OCI-LY1 (cell line): Measurements from ENCODE around the gene ZNF471.

ENCODE experiments used
- H2AFZ ChIP-seq: fragments of 200-600 bp; sonication (generic), shearing (Covaris generic); 2 replicates; pipeline ENCODE4 v1.6.0; 2014; ENCODE audit warnings: antibody characterized with exemption, mild to moderate bottlenecking, low read length
- H3F3A ChIP-seq: fragments of 200-600 bp; sonication (generic), shearing (Covaris generic); 2 replicates; pipeline ENCODE4 v1.6.0; 2014; ENCODE audit warnings: mild to moderate bottlenecking, antibody characterized with exemption, low read length, moderate library complexity; ENCODE audit not compliant: insufficient read depth
- H3K27ac ChIP-seq: fragments of 200-600 bp; sonication (generic); 2 replicates; pipeline ENCODE4 v1.5.1; 2014; ENCODE audit warnings: low read length, mixed run types, mild to moderate bottlenecking, low read depth; ENCODE audit not compliant: poor library complexity, severe bottlenecking
- H3K27me3 ChIP-seq: fragments of 200-600 bp; sonication (generic); 2 replicates; pipeline ENCODE4 v1.6.0; 2014; ENCODE audit warnings: antibody characterized with exemption, mild to moderate bottlenecking, low read length, moderate library complexity; ENCODE audit not compliant: insufficient read depth
- H3K36me3 ChIP-seq: fragments of 200-600 bp; sonication (generic); 2 replicates; pipeline ENCODE4 v1.6.1; 2014; ENCODE audit warnings: mild to moderate bottlenecking, antibody characterized with exemption, low read length, moderate library complexity, mixed read lengths; ENCODE audit not compliant: insufficient read depth
- H3K4me1 ChIP-seq: fragments of 200-600 bp; sonication (generic); 2 replicates; pipeline ENCODE4 v1.5.1; 2014; ENCODE audit warnings: mild to moderate bottlenecking, low read length, moderate library complexity; ENCODE audit not compliant: insufficient read depth, severe bottlenecking
- H3K4me2 ChIP-seq: fragments of 200-600 bp; sonication (generic), shearing (Covaris generic); 2 replicates; pipeline ENCODE4 v1.6.1; 2014; ENCODE audit warnings: low read length
- H3K4me3 ChIP-seq: fragments of 200-600 bp; sonication (generic); 2 replicates; pipeline ENCODE4 v1.5.1; 2014; ENCODE audit warnings: low read length, low read depth, mild to moderate bottlenecking, mixed read lengths; ENCODE audit not compliant: poor library complexity, severe bottlenecking
- H3K79me2 ChIP-seq: fragments of 200-600 bp; shearing (Covaris generic); 2 replicates; pipeline ENCODE4 v1.6.1; 2016; ENCODE audit warnings: mixed run types, low read length, mixed read lengths; ENCODE audit not compliant: insufficient read depth
- H3K9ac ChIP-seq: fragments of 200-600 bp; sonication (generic), shearing (Covaris generic); 2 replicates; pipeline ENCODE4 v1.6.1; 2014; ENCODE audit warnings: mild to moderate bottlenecking, low read length, mixed read lengths
- H3K9me2 ChIP-seq: fragments of 200-600 bp; sonication (generic), shearing (Covaris generic); 2 replicates; pipeline ENCODE4 v1.6.1; 2014; ENCODE audit warnings: low read depth, mild to moderate bottlenecking, low read length, mixed read lengths
- H3K9me3 ChIP-seq: fragments of 200-600 bp; shearing (Covaris generic); 2 replicates; pipeline ENCODE4 v1.6.1; 2014; ENCODE audit warnings: low read length, mixed read lengths
- H4K20me1 ChIP-seq: fragments of 200-600 bp; sonication (generic), shearing (Covaris generic); 2 replicates; pipeline ENCODE4 v1.6.0; 2016; ENCODE audit warnings: mild to moderate bottlenecking, low read length; ENCODE audit not compliant: insufficient read depth
- EZH2 ChIP-seq: fragments of 200-600 bp; sonication (generic), shearing (Covaris generic); IDR thresholded peaks from 2 replicates; pipeline ENCODE4 v1.8.0; 2017; ENCODE audit warnings: borderline replicate concordance, mixed run types, mild to moderate bottlenecking, antibody characterized with exemption, low read length, moderate library complexity, mixed read lengths
- TF ChIP-seq, protein P1 (sequence below): fragments of 200-600 bp; sonication (generic), shearing (Covaris generic); IDR thresholded peaks from 2 replicates; pipeline ENCODE4 v1.5.1; 2017; ENCODE audit warnings: mild to moderate bottlenecking, antibody characterized with exemption, low read length, moderate library complexity, mixed read lengths

Gene ZNF471

DNA sequence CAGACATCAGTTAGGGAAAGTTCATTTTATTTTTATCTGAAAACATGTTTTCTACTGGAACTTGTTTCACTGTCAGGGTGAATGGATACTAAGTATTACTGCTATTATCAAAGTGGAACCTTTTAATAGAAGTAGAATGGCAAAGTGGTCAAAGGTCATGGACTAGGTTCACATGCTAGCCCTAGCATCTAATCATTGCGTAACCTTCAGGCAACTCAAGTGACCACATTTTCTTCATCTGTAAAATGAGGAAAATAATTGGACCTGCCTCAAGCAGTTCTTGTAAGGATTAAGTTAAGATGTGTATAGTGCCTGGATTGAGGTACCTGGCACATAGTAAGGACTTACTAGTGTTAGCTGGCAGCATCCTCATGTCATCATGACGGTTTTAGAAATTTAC, 36.1 kb downstream of the ZNF471 start:
- Histone ChIP-seq H3K9me3 (no peaks in the 10 kb centered on the region), H3K36me3 (no peaks in the 10 kb centered on the region), H2AFZ (no peak overlapping the region), H3K27ac (no peak overlapping the region), H3K4me2 (no peak overlapping the region), H3K4me3 (no peak overlapping the region), H4K20me1 (no peaks in the 10 kb centered on the region), H3K27me3 (no peaks in the 10 kb centered on the region), H3K79me2 (no peaks in the 10 kb centered on the region), H3K9me2 (no peaks in the 10 kb centered on the region), H3K9ac (no peak overlapping the region), H3K4me1 (no peaks in the 10 kb centered on the region), H3F3A (no peaks in the 10 kb centered on the region)
- TF ChIP-seq, protein P1, sequence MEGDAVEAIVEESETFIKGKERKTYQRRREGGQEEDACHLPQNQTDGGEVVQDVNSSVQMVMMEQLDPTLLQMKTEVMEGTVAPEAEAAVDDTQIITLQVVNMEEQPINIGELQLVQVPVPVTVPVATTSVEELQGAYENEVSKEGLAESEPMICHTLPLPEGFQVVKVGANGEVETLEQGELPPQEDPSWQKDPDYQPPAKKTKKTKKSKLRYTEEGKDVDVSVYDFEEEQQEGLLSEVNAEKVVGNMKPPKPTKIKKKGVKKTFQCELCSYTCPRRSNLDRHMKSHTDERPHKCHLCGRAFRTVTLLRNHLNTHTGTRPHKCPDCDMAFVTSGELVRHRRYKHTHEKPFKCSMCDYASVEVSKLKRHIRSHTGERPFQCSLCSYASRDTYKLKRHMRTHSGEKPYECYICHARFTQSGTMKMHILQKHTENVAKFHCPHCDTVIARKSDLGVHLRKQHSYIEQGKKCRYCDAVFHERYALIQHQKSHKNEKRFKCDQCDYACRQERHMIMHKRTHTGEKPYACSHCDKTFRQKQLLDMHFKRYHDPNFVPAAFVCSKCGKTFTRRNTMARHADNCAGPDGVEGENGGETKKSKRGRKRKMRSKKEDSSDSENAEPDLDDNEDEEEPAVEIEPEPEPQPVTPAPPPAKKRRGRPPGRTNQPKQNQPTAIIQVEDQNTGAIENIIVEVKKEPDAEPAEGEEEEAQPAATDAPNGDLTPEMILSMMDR: no peak
- no peak for TF ChIP-seq EZH2

DNA sequence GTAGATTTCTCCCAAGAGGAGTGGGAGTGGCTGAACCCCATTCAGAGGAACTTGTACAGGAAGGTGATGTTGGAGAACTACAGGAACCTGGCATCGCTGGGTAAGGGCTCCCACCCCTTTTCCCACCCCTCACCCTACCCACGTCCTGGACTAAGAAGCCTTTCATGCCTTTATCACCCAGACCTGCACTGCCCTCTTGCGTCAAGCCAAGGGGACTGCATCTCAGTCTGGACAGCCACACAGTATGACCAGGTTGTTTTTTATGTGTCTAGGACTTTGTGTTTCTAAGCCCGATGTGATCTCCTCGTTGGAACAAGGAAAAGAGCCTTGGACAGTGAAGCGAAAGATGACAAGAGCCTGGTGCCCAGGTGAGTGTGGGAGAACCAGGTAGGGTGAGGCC, 39.9 kb downstream of the ZNF471 start:
- H3K9me2 ChIP-seq: no peaks in the 10 kb centered on the region
- no peak overlapping the region for H2AFZ ChIP-seq
- no peak overlapping the region for H3K4me3 ChIP-seq
- no peaks in the 10 kb centered on the region for H3K79me2 ChIP-seq
- H3F3A ChIP-seq: no peaks in the 10 kb centered on the region
- no peak for TF ChIP-seq EZH2
- TF ChIP-seq, protein P1: peak; percentile 61
- no peak overlapping the region for H3K9ac ChIP-seq
- H3K4me2 ChIP-seq: no peak overlapping the region
- H4K20me1 ChIP-seq: no peaks in the 10 kb centered on the region
- no peaks in the 10 kb centered on the region for H3K27me3 ChIP-seq
- no peaks in the 10 kb centered on the region for H3K4me1 ChIP-seq
- no peaks in the 10 kb centered on the region for H3K9me3 ChIP-seq
- H3K27ac ChIP-seq: no peak overlapping the region
- no peaks in the 10 kb centered on the region for H3K36me3 ChIP-seq

DNA sequence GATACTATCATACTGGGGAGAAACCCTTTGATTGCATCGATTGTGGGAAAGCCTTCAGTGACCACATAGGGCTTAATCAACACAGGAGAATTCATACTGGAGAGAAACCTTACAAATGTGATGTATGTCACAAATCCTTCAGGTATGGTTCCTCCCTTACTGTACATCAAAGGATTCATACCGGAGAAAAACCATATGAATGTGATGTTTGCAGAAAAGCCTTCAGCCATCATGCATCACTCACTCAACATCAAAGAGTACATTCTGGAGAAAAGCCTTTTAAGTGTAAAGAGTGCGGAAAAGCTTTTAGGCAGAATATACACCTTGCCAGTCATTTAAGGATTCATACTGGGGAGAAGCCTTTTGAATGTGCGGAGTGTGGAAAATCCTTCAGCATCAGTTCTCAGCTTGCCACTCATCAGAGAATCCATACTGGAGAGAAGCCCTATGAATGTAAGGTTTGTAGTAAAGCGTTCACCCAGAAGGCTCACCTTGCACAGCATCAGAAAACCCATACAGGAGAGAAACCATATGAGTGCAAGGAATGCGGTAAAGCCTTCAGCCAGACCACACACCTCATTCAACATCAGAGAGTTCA, 46.7 kb downstream of the ZNF471 start:
- Histone ChIP-seq H3K9me3 (peaks cover 11% of the 10 kb centered on the region), H3K27me3 (no peaks in the 10 kb centered on the region), H3K36me3 (no peaks in the 10 kb centered on the region), H3F3A (no peaks in the 10 kb centered on the region), H4K20me1 (no peaks in the 10 kb centered on the region), H3K9ac (no peak overlapping the region), H3K4me1 (no peaks in the 10 kb centered on the region), H2AFZ (no peak overlapping the region), H3K79me2 (no peaks in the 10 kb centered on the region), H3K4me2 (no peak overlapping the region), H3K9me2 (no peaks in the 10 kb centered on the region), H3K27ac (no peak overlapping the region), H3K4me3 (no peak overlapping the region)
- TF ChIP-seq, protein P1: no peak
- TF ChIP-seq EZH2: no peak
